Lower leg skin (tissue), 4 donors: ENCODE measurements around the gene RTN4IP1. TPM values are rescaled to one million over a fixed set of nuclear protein-coding genes. Genes with fewer than 3 reads are reported as not detected.

ENCODE experiments used
- DNase-seq, 2 donors: peaks; one replicate each; pipeline ENCODE4 v3.0.0-alpha.2; 2019; ENCODE audit warnings: low spot score in 2 of 2
- H3K4me3 ChIP-seq: fragments of 200-600 bp; sonication (generic); 2 replicates; pipeline ENCODE4 v1.5.1; 2017; ENCODE audit warnings: mild to moderate bottlenecking, low read depth; ENCODE audit not compliant: poor library complexity, severe bottlenecking
- POLR2A ChIP-seq, 2 donors: fragments of 450-650 bp; IDR thresholded peaks; one replicate each; pipeline ENCODE4 v1.6.1; 2016 to 2017; ENCODE audit warnings: antibody characterized with exemption in 2 of 2, mild to moderate bottlenecking in 1 of 2, moderate library complexity in 1 of 2
- WGBS, 2 donors: methylation state at CpG; one replicate each; pipeline ENCODE4 v1.1.5; 2018; 5-methylcytosine and 5-hydroxymethylcytosine counted together
- intact Hi-C: fragments of 100-400 bp; cut with DNase I; formaldehyde crosslinking; loops from one replicate; pipeline ENCODE4 v1.15.0; 2023; ENCODE audit warnings: low total_unique reads
- total RNA-seq, 4 donors: library from RNA; depleted of rRNA; stranded (reverse); fragments of >200 nt; gene quantifications; one replicate each; pipeline ENCODE4 v1.1.0, GENCODE V29; 2016
- TF ChIP-seq, protein P1 (sequence below), 3 donors: fragments of 450-650 bp; IDR thresholded peaks; one replicate each; pipeline ENCODE4 v1.5.1; 2016; ENCODE audit warnings: antibody characterized with exemption in 3 of 3, mild to moderate bottlenecking in 3 of 3, moderate library complexity in 2 of 3

Gene RTN4IP1
- total RNA-seq, 4 donors from 2014 or later, result 0.80 to 4.1 (median 2.5) TPM

DNA sequence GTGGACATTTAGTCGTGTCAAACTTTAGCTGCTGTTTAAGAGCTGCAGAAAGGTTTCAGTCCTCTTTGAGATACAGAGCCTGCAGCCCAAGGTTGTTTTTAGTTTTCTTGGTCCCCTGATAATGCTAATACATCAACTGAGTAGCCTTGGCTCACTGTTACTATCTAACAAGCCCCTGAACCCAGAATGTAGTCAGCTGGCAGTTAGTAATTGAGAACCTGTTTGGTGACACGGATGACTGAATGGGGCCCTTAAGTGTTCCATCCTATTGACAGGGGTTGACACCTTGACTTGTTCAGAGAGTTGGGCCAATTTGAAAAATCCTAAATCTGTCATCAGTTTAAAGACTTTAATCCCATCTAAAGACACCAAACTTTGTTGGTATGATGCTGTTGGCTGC lies 2.8 kb downstream of the RTN4IP1 start:
- no peak overlapping the region for H3K4me3 ChIP-seq
- intact Hi-C loops, result no loop called here
- 38 to 44% methylated on average over 2 of the region's 2 CpGs for WGBS, 2 donors
- DNase-seq, result no peak
- TF ChIP-seq, protein P1, sequence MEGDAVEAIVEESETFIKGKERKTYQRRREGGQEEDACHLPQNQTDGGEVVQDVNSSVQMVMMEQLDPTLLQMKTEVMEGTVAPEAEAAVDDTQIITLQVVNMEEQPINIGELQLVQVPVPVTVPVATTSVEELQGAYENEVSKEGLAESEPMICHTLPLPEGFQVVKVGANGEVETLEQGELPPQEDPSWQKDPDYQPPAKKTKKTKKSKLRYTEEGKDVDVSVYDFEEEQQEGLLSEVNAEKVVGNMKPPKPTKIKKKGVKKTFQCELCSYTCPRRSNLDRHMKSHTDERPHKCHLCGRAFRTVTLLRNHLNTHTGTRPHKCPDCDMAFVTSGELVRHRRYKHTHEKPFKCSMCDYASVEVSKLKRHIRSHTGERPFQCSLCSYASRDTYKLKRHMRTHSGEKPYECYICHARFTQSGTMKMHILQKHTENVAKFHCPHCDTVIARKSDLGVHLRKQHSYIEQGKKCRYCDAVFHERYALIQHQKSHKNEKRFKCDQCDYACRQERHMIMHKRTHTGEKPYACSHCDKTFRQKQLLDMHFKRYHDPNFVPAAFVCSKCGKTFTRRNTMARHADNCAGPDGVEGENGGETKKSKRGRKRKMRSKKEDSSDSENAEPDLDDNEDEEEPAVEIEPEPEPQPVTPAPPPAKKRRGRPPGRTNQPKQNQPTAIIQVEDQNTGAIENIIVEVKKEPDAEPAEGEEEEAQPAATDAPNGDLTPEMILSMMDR (IDR thresholded peaks at IDR 0.05), result no peak
- TF ChIP-seq POLR2A (IDR thresholded peaks at IDR 0.05), result no peak

DNA sequence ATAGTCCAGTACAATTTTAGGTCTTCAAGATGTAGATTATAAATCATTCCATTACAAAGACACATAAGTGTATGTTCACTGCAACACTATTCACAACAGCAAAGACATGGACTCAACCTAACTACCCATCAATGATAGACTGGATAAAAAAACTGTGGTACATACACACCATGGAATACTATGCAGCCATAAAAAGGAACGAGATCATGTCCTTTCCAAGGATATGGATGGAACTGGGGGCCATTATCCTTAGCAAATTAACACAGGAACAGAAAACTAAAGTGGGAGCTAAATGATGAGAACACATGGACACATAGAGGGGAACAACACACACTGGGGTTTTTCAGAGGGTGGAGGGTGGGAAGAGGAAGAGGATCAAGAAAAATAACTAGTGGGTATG lies 6.3 kb downstream of the RTN4IP1 start:
- DNase-seq, result no peak
- TF ChIP-seq POLR2A (IDR thresholded peaks at IDR 0.05), result no peak
- TF ChIP-seq, protein P1 (IDR thresholded peaks at IDR 0.05), result no peak
- H3K4me3 ChIP-seq, result no peak overlapping the region
- intact Hi-C loops, result no loop called here
- WGBS, 2 donors, result 73 to 100% methylated on average over 1 of the region's 1 CpG

DNA sequence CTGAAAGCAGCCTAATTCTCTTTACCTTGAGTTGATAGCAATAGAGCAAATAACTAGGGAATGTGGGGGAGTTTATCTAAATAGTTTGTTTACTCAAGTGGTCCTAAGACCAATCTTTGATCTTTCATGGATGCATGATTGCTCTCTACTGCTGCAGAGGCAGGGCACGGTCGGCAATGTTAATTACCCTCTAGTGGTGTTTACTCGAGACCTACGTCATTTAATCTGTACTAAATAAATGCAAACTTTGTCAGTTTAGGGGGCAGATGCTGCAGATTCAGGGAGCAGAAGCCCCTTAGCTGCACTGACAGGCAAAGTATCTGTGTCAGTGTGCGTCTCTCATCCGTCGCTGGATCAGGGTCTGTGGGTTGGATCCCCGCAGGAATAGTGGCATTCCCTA lies 6.9 kb downstream of the RTN4IP1 start:
- DNase-seq, result no peak
- no peak for TF ChIP-seq POLR2A (IDR thresholded peaks at IDR 0.05)
- WGBS, 2 donors, result 92 to 97% methylated on average over 8 of the region's 8 CpGs
- intact Hi-C loops, result no loop called here
- no peak overlapping the region for H3K4me3 ChIP-seq

DNA sequence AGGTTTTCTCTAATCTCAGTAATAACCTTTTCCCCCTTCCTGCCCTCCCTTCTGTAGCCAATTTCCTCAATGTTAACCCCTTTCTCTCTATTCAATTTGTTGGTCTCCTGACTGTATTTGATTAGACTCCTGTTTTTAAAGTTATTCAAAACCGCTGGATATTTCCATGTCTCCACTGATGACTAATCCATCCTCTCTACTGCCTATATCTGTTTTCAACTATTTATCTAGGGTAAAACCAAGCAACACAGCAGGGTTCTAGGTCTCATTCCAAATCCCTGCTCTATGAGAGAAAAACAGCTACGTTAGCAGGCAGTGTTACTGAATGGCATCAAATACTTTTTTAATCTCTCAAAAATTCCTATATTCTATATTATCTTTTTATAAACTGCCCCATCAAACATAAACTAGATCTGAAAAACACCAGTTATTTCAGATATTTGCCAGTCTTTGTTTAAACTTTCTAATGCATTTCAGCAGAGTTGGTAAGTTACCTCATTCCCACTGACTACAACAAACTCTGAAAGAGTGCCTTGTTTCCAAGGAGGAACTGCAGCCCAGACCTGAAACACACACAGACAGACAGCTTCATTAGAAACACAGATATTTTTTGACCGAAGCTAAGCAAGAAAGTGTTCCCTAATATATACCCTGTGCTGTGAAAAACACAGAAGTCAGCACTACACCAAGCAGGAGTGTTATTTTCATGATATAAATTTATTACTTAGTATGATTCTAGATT lies 8.2 kb downstream of the RTN4IP1 start:
- intact Hi-C loops, result no loop called here
- 76 to 83% methylated on average over 3 of the region's 3 CpGs for WGBS, 2 donors
- no peak for TF ChIP-seq POLR2A (IDR thresholded peaks at IDR 0.05)
- TF ChIP-seq, protein P1 (IDR thresholded peaks at IDR 0.05), result no peak
- no peak for DNase-seq
- H3K4me3 ChIP-seq, result no peak overlapping the region

DNA sequence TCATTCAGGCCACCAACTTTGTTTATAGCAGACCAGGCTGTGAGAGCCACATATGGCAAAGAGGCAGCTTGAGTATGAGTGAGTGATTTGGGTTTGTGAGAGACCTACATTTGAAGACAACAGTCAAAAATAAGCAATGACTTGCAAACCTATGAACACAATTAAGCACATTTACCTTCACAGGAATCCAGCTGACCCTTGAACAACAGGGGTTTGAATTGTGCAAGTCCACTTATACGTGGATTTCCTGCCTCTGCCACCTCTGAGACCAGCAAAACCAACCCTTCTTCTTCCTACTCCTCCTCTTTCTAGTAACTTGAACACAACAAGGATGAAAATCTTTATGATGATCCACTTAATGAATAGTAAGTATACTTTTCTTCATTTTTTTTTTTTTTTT lies 10.1 kb downstream of the RTN4IP1 start:
- WGBS, 2 donors, result 91 to 97% methylated on average over 1 of the region's 1 CpG

DNA sequence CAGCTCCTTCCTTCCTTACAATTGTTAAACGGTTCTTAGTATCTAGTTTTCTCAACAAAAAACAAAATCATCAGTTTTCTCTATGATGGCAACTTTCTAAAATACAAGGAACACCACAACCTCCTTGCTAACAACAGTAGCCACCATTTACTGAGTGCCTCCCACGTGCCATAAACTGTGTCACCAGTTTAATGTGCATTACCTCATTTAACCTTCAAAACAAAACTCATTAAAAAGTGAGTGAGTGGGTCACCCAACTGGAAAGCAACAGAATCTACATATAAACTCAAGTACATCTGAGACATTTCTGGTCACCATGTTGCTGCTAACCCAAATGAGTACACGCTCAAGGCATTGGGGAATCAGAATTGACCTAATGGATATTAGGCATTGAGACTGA lies 11.0 kb downstream of the RTN4IP1 start:
- H3K4me3 ChIP-seq, result no peak overlapping the region
- 82 to 90% methylated on average over 3 of the region's 3 CpGs for WGBS, 2 donors
- TF ChIP-seq, protein P1 (IDR thresholded peaks at IDR 0.05), result no peak
- TF ChIP-seq POLR2A (IDR thresholded peaks at IDR 0.05), result no peak
- no peak for DNase-seq
- intact Hi-C loops, result loop anchor here (10.0 kb wide), 2 partner anchors 356 to 1576 kb away; partner anchors contain the start of gene CD24

More for the DNA sequence above, 10.1 kb downstream of the RTN4IP1 start:
- TF ChIP-seq, protein P1 (IDR thresholded peaks at IDR 0.05), result no peak
- no peak for TF ChIP-seq POLR2A (IDR thresholded peaks at IDR 0.05)
- no peak for DNase-seq
- intact Hi-C loops, result loop anchor here (10.0 kb wide), 2 partner anchors 356 to 1576 kb away; partner anchors contain the start of gene CD24
- no peak overlapping the region for H3K4me3 ChIP-seq
